CD1c-positive myeloid dendritic cell (primary cell): ENCODE measurements around the gene MPHOSPH8.
A peak's percentile ranks its signal among the peaks of the same experiment; 100 is the strongest.
"Not testable (repeated sequence)": the region's sequence is repeated elsewhere in the genome, so short reads cannot be mapped to it uniquely, and the experiment has no call there.

Experiments
- DNase-seq: peaks from one replicate; pipeline ENCODE4 v3.0.0-alpha.2; 2016; ENCODE audit errors: extremely low spot score

Gene MPHOSPH8

GRCh38 chr13:19685437-19685836, 52.0 kb downstream of the MPHOSPH8 start:
- no peak for DNase-seq

- DNase-seq, result not testable (repeated sequence)
Measured at GRCh38 chr13:19691447-19691846, 58.0 kb downstream of the MPHOSPH8 start.

GRCh38 chr13:19695428-19695827, 62.0 kb downstream of the MPHOSPH8 start:
- no peak for DNase-seq

GRCh38 chr13:19695829-19696228, 62.4 kb downstream of the MPHOSPH8 start:
- DNase-seq, result no peak

- DNase-seq, result not testable (repeated sequence)
Measured at GRCh38 chr13:19700963-19701362, 67.5 kb downstream of the MPHOSPH8 start.

- not testable (repeated sequence) for DNase-seq
Measured at GRCh38 chr13:19701619-19702018, 68.2 kb downstream of the MPHOSPH8 start.

- DNase-seq, result not testable (repeated sequence)
Measured at GRCh38 chr13:19704256-19704655, 70.8 kb downstream of the MPHOSPH8 start.

GRCh38 chr13:19709039-19709438, 75.6 kb downstream of the MPHOSPH8 start:
- not testable (repeated sequence) for DNase-seq

- DNase-seq, result not testable (repeated sequence)
Measured at GRCh38 chr13:19709782-19710181, 76.3 kb downstream of the MPHOSPH8 start.

GRCh38 chr13:19713186-19713965, 79.9 kb downstream of the MPHOSPH8 start:
- DNase-seq, result peak; percentile 8

GRCh38 chr13:19720039-19720438, 86.6 kb downstream of the MPHOSPH8 start:
- no peak for DNase-seq
